NCI-H526 (cell line): ENCODE measurements around the gene HAGH.
"Not testable (repeated sequence)": the region's sequence is repeated elsewhere in the genome, so short reads cannot be mapped to it uniquely, and the experiment has no call there.

Experiments
- DNase-seq, 2 experiments: peaks; one replicate each; lab custom pipeline; 2025; lab: John Stamatoyannopoulos, UW

HAGH gene

DNA sequence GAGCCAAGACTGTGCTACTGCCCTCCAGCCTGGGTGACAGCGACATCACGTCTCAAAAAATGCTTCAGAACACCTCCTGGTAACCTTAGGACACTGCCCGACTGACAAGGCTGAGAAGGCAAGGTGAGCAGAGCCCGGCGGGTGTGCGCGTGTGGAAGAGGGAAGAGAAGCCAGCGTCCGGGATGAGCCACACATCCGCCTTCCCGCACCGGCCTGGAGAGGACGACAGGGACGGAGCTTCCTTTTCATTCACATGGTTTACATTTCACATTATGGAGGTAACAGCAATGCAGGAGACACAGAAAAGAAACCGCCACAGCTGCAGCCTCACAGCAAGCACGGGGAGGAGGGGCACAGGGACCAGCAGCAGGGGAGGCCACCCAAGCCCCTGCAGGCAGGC, 16.5 kb downstream of the HAGH start:
- DNase-seq, result no peak

DNA sequence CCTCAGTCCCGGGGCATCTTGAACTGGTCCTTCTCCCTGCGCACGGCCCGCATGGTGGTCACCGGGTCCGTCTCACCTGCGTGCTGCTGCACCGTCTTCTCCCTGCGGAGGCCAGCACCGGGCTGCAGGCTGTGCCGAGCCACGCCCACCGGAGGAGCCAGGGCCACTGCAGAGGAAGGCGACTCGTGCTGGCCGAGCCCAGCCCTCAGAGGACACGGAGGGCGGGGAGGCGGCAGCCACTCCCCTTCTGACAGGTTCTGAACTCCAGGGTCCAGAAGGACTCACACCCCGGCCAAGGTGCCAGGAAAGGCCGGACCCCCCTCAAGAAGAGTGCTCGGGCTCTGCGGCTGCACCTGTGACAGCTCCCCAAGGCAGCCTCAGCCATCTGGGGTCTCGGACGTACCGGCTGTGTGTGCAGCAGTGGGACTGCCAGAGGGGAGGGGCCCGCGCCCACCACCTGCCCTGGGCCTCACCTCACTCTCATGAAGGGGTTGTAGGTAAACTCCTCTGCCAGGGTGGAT, 17.3 kb downstream of the HAGH start:
- no peak for DNase-seq

DNA sequence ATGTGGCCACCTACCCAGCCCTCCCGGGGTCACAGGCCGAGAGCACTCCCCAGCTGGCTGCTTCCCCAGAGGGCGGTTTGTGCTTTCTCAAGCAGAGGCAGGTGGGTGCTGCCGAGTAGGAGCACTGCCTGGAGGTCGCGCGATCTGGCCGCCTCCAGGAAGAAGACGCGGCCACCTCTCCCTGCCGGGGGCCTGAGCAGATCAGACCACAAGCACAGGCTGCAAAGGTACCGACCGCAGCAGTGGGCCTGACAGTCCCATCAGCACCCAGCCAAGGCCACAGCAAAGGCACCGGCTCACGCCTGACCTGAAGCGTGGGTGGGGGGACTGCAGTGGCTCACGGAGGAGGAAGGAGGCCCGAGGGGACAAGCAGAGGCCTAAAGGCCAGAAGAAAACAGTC, 17.9 kb downstream of the HAGH start:
- no peak for DNase-seq

DNA sequence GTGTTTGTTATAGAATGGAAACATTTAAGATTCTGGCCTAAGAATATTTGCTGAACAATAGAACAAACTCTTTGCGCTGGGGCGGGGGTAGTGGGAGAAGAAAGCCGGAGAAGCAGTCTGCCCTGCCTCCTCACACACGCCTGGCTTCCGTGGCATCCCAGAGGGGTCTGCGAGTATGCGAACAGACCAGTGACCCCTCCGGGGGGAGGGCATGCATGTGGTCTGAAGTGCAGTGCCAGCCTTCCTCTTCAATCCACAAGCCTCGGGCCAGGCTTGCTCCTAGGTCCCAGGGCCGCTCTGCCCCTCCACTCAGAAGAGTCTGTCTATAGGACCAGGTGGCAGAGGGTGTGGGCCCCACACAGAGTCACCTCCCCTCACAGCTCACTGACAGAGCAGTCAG, 19.0 kb downstream of the HAGH start:
- no peak for DNase-seq

DNA sequence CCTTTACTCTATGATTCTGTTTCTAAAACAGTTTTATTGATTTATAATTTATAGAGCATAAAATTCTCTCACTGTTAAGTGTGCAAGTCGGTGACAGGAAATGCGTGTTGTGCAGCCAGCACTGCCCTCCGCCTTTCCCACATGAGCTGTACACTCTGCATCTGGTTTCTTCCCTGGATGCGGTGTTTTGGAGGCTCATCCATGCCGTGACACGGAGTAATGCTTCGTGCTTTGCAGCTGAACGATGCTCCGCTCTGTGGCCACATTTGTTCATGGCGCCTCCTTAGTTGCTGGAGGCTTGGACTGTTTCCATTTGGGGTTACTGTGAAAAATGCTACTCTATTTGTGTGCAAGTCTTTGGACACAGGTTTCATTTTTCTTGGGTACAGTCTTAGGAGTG, 25.9 kb downstream of the HAGH start:
- DNase-seq, result no peak

DNA sequence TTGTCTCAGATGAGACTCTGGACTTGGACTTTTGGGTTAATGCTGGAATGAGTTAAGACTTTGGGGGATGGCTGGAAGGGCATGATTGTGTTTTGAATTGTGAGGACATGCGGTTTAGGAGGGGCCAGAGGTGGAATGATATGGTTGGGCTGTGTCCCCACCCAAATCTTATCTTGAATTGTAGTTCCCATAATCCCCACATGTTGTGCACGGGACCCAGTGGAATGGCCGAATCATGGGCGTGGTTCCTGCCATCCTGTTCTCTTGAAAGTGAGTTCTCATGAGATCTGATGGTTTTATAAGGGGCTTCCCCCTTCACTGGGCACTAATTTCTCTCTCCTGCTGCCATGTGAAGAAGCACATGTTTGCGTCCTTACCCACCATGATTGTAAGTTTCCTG, 27.4 kb downstream of the HAGH start:
- DNase-seq, result not testable (repeated sequence)

DNA sequence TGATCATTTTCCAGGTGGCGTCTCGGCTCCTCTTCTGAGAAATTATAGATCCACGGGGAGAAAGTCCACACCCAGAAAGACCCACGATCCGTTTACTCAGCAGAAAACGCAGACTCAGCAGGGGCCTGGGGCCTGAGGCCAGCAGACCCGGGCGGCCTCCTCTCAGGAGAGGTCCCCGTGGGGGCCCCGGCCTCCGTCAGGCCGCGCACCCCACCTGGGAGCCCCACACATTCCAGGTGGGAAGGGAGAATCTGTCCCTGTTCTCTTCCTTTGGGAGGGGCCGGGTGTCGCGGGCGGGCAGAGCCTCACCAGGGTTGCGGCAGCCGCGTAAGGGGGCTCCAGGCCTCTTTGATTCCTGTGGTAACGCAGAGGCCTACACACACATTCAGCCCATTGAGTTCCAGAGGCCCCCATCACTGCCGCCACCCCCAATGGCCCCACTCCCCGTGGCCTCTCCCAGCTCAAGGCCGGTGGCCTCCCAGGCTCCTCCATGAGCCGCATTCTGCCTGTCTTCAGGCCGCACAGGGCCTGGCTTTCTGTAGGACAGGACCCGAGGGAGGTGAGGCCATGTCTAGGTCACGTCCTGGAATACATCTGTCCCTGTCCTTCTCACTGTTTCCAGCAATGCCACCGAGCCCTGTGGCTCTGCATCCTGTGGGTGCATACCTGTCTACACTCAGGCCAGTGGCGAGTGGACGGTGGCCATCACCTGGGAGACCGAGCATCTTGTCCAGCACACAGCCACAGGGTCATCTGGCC, 31.5 kb downstream of the HAGH start:
- no peak for DNase-seq

DNA sequence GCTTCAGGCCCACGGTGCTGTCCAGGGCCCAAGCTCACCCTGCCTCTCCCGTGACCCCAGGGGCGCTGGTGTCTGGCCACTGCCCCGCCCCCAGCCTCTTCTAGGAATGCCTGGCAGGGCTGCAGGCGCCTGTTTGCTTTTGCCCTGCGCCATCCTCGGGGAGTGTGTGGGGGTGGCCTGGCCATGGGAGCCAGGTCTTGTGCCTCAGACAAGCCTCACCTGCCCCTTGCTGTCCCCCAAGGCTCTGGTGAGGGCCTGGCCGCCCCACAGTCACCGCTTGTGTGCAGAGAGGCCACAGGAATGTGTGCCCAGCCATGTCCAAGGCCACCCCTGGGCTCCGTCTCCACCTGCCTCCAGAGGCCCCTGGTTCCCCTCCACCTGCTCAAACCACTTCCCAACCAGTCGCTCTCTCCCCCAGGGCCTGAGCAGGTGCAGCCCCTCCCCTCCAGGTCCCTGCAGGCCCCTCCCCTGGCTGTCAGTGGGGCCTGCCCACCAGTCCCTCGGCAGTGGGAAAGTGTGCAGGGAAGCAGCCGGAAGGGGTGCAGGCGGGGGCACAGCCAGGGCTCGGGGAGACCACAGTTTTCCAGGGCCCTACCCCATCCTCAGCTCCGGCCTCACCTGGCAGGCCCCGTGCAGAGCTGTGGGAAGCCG, 32.3 kb downstream of the HAGH start:
- DNase-seq, result peak; percentile 6 to 70

DNA sequence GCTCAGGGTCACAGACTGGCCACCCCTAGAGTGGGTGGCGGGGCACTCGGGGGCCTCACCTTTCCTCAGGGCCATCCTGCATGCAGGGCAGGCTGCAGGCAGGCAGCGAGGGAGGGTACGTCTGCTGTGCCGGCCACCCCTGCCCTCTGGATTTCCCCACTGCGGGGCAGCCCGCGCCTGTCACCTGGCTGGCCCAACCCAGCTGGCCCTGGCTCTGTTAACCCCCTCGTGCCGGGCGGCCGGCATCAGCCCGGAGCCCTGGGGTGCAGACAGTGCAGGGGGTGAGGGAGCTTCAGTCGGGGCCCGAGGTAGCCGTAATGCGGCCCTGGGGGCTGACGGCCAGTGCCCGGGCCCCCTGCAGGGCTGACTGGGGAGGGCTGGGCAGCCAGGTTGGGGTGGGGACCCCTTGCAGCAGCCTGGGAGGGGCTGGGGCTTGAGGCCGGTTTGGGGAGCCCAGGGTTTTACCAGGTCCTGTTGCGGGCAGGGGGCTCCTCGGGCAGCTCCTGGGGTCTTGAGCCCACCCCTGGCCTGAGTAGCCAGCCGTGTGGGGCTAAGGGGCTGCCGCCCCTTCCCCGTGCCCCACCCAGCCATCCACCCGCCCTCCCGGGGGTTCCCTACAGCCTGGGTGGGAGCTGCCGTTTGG, 32.9 kb downstream of the HAGH start, which contains the start of gene IGFALS:
Gene IGFALS, minus strand, starts transcription at position 128 of the 643 bp plus-strand sequence. Its CDS starts 53 bp downstream, at position 75.
- DNase-seq, result no peak

DNA sequence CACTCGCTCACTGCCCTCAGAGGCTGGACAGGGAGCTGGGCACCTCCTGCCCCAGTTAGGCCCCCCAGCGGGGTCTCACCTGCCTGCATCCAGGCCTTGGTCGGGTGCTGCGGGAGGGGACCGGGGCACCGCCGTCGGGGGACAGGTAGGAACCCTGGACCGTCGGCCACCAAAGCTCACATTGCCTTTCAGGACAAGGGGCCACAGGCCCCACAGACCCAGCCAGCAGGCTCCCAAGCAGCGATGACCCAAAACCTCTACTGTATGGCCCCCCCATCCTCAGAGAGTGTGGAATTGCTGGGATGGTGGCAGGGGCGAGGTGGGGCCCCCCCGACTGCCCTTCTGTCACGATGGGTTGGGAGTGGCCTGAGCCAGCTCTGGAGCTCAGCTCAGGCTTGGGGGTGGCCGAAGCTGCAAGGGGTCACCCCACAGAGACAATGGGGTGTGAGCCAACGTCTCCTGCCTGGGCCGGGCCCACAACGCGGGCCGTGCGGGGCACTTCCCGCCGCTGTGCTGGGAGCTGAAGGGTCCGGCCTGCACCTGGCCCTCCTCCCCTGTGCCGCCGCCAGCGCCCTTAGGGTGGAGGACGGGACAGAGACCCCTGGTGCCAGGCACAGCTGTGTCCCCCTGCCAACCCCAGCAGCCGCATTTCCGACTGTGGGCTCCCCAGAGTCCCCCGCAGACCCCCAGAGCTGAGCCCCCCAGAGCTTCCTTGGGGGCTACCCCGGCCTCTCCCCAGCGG, 33.6 kb downstream of the HAGH start:
- DNase-seq, result no peak

DNA sequence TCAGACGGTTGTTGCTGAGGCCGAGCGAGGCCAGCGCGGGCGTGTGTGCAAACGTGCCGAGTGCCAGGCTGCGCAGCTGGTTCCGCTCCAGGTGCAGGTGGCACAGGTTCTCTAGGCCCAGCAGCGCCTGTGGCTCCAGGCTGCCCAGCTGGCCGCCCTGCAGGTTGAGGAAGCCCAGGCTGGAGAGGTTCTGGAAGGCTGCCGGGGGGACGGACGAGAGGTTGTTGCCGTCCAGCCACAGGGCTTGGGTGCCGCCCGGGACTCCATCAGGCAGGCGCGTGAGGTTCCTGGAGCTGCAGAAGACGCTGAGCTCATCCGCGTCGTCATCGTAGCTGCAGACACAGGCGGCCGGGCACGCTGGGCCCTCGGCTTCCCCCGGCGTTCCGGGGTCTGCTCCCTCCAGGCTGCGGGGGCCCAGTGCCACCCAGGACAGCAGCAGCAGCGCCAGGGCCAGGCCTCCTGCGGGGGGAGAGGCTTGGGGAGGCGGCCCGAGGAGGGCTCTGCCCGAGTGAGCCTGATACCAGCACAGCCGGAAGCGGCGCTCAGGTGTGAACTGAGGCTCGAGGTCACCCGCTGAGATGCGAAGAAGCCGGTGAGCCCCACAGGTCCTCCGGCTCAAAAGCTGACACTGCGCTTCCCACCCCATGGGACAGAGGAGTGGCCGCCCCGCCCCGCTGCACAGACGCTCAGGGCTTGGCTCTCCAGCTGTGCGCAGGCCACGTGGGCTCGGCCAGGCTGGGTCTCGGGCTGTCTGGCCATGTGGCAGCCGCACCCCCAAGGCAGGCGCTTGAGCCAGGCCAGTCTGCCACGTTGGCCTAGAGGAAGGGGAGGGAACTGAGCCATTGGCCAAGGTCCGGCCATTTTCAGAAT, 34.4 kb downstream of the HAGH start:
- no peak for DNase-seq

DNA sequence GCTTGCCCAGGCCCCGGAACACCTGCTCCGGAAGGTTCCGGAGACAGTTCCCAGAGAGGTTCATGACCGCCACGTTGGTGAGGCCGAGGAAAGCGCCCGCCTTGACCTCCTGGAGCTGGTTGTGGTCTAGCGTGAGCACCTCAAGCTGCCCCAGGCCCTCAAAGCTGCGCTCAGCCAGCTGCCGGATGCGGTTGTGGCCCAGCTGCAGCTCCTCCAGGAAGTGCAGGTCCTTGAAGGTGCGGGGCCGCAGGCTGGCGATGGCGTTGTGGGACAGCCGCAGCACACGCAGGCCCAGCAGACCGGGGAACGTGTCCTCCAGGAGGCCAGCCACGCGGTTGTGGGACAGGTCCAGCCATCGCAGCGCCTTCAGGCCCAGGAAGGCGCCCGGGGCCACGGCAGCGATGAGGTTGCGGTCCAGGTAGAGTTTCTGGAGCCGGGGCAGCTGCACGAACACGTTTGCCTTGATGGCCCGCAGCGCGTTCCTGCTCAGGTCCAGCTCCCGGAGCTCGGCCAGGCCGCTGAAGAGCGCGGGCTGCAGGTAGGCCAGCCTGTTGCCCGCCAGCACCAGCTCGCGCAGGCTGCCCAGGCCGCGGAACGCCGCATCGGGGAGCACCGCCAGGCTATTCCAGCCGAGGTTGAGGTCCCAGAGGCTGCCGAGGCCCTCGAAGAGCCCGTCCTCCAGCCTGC, 35.2 kb downstream of the HAGH start:
- no peak for DNase-seq

DNA sequence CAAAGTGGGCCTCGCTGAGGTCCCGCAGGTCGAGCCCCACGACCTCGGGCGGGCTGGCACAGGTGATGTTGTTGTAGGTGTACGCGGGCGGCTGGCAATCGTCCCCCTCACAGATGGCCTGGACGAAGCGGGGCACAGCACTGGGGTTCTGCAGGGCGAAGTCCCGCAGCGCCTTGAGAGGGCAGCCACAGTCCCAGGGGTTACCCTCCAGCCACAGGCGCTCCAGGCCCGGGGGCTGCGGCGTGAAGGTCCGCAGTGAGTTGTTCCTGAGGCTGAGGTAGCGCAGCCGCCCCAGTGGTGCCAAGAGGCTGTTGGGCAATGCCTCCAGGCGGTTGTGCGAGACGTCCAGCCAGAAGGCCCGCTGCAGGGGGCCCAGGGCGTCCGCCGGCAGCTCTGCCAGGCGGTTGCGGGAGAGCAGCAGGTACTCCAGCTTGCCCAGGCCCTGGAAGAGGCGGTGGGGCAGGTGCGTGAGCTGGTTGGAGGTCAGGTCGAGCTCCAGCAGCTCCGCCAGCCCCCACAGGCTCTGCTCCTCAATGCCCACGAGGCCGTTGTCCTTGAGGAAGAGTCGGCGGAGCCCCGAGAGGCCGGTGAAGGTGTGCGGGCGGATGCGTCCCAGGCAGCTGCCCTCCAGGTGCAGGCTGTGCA, 35.9 kb downstream of the HAGH start:
- DNase-seq, result no peak

DNA sequence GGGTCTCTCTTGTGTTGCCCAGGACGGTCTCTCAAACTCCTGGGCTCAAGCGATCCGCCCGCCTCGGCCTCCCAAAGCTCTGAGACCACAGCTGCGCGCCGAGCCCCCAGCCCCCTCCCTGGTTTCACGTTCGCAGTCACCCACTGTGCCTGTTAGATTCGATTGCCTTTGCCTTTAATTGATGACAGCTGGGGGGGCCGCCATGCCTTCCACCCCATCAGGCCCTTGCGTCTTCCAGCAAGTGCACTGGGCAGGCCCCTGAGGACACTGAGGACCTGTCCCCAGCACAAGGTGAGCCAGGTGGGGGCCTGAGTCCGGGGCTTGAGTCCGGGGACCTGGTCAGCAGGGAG, 36.4 kb downstream of the HAGH start:
- DNase-seq, result no peak

DNA sequence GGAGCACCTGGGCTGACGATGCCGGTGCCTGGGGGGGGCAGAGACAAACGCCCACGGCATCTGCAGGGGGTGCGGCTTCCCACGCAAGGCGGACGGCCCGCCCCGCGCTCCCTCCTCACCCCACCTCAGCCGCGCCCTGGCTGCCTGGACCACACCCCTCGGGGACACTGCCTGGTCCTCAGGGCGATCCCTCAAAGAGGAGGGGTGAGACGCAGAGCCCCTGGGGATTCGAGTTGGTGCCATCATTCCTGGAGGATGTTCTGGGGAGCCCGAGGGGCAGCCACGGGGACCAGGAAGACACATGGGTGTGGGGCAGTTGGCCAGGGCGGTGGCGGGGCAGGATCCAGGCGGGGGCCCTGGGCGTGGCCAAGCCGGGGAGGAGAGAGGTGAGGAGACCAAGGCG, 37.0 kb downstream of the HAGH start:
- DNase-seq, result no peak

DNA sequence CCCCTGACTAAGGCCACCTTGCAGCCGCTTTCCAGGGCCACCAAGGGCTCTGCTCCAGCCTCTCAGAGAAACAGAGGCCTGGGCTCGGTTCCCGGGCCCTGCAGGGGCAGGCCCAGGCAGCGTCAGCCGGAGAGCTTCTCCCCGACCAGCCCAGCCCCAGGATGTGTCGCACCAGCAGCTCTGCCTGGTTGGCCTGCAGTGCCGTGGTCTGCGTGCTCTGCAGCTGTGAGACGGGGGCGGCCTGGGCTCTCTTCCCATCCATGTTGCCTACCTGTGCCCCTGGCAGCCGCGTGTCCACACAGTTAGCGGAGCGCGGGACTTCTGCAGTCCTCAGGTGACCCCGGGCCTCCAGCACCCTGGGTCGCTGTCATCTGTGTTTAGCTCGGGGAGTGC, 37.9 kb downstream of the HAGH start:
- no peak for DNase-seq

DNA sequence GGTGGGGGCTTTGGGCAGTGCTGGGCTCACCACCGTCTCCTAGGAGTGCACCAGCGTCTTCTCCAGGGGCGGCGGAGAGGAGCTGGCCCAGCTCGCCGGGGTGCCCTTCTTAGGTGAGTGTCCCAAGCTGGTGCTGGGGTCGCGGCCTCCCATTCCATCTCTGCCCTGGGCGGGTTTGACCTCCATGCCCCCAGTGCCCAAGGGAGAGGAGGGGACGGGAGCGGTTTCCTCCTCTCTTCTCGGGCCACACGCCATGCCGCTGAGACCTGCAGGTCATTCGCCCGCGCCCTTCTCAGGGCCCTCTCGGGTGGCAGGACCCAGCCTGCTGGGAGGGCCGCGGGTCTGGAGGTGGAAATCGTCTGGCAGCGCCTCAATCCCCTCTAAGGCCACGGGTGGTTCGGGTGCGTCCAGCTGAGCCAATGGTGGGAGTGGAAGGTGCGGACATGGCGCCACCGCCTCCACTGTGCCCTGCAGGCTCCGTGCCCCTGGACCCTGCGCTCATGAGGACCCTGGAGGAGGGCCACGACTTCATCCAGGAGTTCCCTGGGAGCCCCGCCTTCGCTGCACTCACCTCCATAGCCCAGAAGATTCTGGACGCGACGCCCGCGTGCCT, 38.4 kb downstream of the HAGH start:
- DNase-seq, result no peak

DNA sequence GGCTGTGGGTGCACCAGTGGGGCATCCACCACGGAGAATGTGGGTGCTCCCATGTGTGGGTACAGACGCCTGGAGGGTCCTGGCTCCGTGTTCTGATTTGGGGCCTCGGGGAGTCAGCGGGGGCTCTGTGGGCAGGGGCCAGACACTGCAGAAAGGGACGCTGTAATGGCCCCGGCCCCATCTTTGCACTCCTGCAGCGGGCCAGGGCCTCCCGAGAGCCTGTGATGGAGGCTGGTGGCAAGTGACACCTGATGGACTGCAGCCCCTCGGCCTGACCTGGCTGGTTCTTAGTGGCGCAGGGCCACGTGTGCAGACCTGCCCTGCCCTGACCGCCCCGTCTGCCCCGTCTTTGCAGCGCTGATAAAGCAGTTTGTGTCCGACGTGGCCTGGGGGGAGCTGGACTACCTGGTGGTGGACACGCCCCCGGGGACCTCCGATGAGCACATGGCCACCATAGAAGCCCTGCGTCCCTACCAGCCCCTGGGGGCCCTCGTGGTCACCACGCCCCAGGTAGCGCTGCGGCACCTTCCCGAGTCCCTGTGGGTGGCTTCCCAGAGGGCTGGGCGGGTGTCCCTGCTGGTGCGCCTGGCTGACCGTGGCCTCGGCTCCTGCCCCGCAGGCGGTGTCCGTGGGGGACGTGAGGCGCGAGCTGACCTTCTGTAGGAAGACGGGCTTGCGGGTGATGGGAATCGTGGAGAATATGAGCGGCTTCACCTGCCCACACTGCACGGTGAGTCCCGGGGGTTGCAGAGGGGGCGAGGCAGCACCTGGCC, 39.1 kb downstream of the HAGH start:
- DNase-seq, result no peak

DNA sequence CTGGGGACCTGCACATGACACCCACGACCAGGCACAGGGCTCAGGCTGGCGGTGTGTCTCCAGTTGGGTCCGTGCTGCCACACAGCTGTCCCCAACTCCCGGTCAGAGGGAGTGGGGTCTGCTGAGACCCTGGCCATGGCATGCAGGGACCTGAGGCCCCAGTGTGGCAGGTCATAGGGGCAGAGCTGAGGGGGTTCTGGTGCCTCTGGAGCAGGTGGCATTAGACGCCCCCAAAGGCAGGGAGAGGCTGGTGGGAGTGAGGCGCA, 39.6 kb downstream of the HAGH start:
- no peak for DNase-seq
